Stimulated activated CD4-positive, alpha-beta T cell treated with anti-CD3 and anti-CD28 coated beads, Interleukin-12 subunit alpha, Interleukin-12 subunit beta, amount 100 ng/mL, for 48 hours (primary cell): Measurements from ENCODE around the gene ACP1.

Experiments used
- DNase-seq, 3 donors: peaks; one replicate each; pipeline ENCODE4 v3.0.0-alpha.2; 2020; ENCODE audit warnings: low read depth in 2 of 3, low spot score in 1 of 3

The ACP1 gene

GRCh38 chr2:254241-254640 is 10.5 kb upstream of the ACP1 start:
- no peak for DNase-seq

GRCh38 chr2:255195-255594 is 9.6 kb upstream of the ACP1 start:
- DNase-seq, result no peak

DNA sequence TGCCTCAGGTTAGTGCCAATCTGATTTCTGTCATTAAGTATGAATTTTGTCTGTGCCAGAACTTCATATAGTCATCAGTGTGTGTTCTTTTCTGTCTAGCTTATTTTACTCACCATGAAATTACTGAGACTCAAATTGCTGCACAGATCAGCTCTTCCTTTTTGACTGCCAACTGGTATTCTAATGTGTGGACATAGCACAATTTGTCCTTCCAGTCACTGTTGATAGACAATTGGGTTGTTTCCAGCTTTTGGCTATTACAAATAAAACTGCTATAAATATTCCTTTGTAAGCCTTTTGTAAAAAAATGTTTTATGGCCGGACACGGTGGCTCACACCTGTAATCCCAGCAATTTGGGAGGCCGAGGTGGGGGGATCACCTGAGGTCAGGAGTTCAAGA is 8.7 kb upstream of the ACP1 start:
- no peak for DNase-seq

DNA sequence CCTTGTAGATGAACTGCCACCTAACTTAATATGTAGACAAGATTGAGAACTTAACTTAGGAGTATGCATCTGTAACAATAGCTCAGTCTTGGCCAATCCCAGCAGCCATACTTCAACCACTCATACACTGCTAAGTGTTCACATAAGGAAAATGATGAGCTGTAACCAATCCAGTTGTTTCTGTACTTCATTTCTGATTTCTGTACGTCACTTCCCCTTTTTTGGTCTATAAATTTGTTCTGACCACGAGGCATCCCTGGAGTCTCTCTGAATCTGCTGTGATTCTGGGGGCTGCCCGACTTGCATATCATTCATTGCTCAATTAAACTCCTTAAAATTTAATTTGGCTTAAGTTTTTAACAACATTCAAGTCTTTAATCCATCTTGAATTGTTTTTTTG is 7.3 kb upstream of the ACP1 start:
- DNase-seq, result no peak

- DNase-seq, result no peak
Observed at GRCh38 chr2:257842-258241, 6.9 kb upstream of the ACP1 start.

DNA sequence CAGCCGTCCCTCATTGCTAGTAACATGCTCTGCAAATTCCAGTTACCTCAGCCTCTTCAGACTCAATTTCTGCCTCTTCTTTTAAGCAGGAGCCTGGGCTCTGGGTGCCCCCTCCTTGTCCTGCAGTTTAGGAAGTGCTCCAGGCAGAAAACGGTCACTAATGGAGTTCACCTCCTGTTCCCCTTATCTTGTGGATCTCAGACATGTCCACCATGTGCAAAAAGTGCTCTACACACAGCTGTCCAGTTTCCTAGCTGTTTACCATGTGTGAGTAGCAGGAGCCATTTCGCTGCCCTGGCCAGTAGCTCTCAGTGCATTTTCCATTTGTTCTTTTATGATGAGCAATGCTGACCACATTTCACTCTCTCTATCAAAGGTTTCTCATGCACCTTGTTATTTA is 5.8 kb upstream of the ACP1 start:
- no peak for DNase-seq

- DNase-seq, result no peak
Observed at GRCh38 chr2:259789-260331, 4.9 kb upstream of the ACP1 start.

GRCh38 chr2:260507-261161 is 4.1 kb upstream of the ACP1 start:
- DNase-seq, result no peak

GRCh38 chr2:262117-262516 is 2.6 kb upstream of the ACP1 start:
- DNase-seq, result no peak

DNA sequence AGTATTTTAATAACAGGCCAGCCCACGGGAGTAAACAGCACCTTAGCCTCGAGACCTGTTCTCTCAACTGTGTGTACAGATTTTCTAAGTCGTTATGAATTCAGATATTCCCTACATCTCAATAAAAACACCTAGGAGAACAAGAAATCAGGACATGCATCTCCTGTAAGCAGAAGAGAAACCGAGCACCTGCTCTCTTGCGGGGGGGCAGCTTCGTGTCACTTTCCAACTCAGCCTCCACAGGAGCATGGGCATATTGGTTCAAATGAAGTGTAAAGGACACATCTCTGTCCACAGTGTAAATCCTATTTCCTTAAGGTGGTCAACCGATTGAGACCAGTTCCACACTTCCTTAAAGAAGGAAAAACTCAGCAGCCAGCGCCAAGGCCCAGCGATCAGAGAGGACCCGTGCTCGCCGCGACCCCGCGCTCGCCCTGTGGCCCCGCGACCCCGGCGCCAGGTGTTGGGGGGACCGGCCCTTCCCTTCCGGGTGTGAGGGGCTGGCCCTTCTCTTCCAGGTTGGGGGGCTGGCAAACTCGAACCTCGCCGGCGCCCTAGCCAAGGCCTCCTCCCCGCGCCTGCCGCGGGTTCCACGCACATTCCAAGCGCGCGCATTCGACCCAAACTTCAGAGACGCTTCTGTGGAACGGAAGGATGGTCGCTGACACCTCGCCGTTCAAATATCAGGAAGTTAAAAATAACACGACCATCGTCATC is 1.6 kb upstream of the ACP1 start:
- no peak for DNase-seq

GRCh38 chr2:263774-264492 is 814 bp upstream of the ACP1 start, which contains the start of gene SH3YL1:
TSS of gene SH3YL1 (minus strand) at chr2:264032. CDS start at chr2:263984, 48 bp downstream.
- DNase-seq, result peak in 2 of 3 donors; percentile 13 to 27

- no peak for DNase-seq
Observed at GRCh38 chr2:268323-268722, 3.6 kb downstream of the ACP1 start.

- no peak for DNase-seq
Observed at GRCh38 chr2:269356-270030, 4.7 kb downstream of the ACP1 start.

- DNase-seq, result no peak
Observed at GRCh38 chr2:270861-271260, 6.1 kb downstream of the ACP1 start.

- no peak for DNase-seq
Observed at GRCh38 chr2:271917-272316, 7.2 kb downstream of the ACP1 start.

DNA sequence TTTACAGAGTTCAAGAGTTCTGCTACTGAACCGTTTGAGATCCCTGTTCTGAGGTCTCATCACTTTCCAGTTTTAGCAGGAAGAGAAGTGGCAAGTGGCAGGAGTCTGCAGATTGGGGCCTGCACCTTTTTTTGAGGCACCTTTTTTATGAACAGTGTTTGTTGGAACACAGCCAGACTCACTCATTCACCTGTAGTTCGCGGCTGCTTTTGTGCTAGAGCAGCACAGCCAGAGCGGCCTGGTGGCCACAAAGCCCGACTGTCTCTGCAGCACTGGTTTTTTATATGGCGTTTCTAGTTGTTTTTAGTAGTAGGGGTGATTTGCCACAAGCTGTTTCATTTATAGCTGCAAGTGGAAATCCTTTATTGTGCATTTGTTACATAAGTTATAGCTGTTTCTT is 8.6 kb downstream of the ACP1 start:
- DNase-seq, result no peak

- DNase-seq, result no peak
Observed at GRCh38 chr2:274503-274902, 9.8 kb downstream of the ACP1 start.

DNA sequence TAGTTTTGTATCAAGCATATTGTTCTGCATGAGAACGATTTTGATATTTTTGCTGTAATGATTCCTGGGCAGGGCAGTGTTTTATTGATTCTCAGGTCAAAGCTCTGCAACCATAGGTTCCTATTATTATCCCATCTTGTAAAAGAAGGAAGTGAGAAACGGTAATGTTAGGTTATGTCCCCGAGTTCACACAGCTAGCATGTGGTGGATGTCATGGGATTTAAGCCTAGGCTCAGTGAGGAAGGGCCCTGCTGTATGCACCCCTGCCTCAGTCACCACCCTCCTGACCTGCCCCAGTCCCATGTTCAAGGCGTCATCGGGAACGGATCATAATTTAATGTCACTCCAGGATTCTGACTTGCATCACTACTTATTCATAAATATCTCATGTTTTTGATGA is 10.7 kb downstream of the ACP1 start:
- no peak for DNase-seq

- no peak for DNase-seq
Observed at GRCh38 chr2:278312-278926, 13.7 kb downstream of the ACP1 start.

DNA sequence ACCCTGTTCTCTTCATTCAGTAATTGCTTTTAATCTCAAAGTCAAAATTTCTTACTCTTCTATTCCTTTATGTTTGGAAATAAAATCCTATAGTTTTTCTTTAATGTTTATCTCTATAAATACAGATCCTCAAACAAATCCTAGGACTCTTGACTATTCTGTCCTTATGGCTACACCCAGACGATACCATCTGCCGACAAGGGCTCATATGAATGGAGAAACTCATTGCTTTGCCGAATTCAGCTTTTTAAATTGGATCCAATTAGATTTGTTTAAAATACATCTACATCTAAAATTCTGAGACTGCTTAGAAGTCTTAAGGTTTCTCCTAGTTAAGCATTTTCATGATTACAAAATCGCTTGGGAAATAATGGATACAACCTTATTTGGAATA is 14.2 kb downstream of the ACP1 start:
- no peak for DNase-seq

DNA sequence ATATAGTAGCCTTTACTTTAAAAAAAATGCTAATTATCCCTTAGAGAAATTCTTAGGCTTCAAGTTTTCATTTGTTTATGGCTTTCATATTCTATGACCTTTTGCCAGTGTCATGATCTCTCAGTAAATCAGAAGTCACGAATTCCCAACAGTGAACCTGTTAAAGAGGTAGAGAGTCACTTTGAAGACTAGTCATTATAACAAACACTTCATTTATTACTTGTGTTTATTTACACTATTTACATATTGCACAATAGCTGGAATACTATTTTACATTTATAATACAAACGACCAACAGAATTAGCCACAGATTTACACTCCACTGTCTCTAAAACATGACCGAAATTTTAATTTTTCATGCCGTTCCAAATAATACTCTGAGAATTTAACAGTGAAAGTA is 14.6 kb downstream of the ACP1 start:
- no peak for DNase-seq
